ENCODE measurements around the gene MLLT10. TPM values are rescaled to one million over a fixed set of nuclear protein-coding genes. Genes with fewer than 3 reads are reported as not detected.

Gene MLLT10
- total RNA-seq, 1 donor from 2014 or later = 46.8 TPM

GRCh38 chr10:21721000-21721665 lies 187.1 kb downstream of the MLLT10 start:
- no peaks in the 10 kb centered on the region for H3K27me3 Mint-ChIP-seq
- H3K36me3 Mint-ChIP-seq = peaks cover 17% of the 10 kb centered on the region

GRCh38 chr10:21722209-21722608 lies 188.2 kb downstream of the MLLT10 start:
- H3K4me3 Mint-ChIP-seq = no peak overlapping the region
- no peak overlapping the region for H3K27ac Mint-ChIP-seq
- peaks cover 36% of the 10 kb centered on the region for H3K4me1 Mint-ChIP-seq (ENCODE audit: unreplicated experiment)

More at GRCh38 chr10:21721000-21721665, 187.1 kb downstream of the MLLT10 start:
- no peak for TF ChIP-seq CTCF (conservative IDR thresholded peaks at IDR 0.05)
- Mint-ChIP-seq H3K9me3 (no peaks in the 10 kb centered on the region), H3K27ac (no peak overlapping the region), H3K4me3 (no peak overlapping the region), H3K4me1 (ENCODE audit: unreplicated experiment) (peaks cover 29% of the 10 kb centered on the region)
- no peak for DNase-seq (ENCODE audit: extremely low spot score, unreplicated experiment)

GRCh38 chr10:21724020-21724589 lies 190.1 kb downstream of the MLLT10 start:
- Mint-ChIP-seq H3K4me3 (peak overlapping the region; percentile 69), H3K9me3 (no peaks in the 10 kb centered on the region), H3K27ac (peak overlapping the region; percentile 89), H3K27me3 (no peaks in the 10 kb centered on the region), H3K36me3 (peaks cover 25% of the 10 kb centered on the region), H3K4me1 (ENCODE audit: unreplicated experiment) (peaks cover 53% of the 10 kb centered on the region)
- TF ChIP-seq CTCF (conservative IDR thresholded peaks at IDR 0.05) = no peak
- DNase-seq (ENCODE audit: extremely low spot score, unreplicated experiment) = no peak

More at GRCh38 chr10:21722209-21722608, 188.2 kb downstream of the MLLT10 start:
- TF ChIP-seq CTCF (conservative IDR thresholded peaks at IDR 0.05) = no peak
- Mint-ChIP-seq H3K36me3 (peaks cover 23% of the 10 kb centered on the region), H3K27me3 (no peaks in the 10 kb centered on the region), H3K9me3 (no peaks in the 10 kb centered on the region)
- no peak for DNase-seq (ENCODE audit: extremely low spot score, unreplicated experiment)

- Mint-ChIP-seq H3K27ac (peak overlapping the region; percentile 89), H3K4me1 (ENCODE audit: unreplicated experiment) (peaks cover 53% of the 10 kb centered on the region), H3K9me3 (no peaks in the 10 kb centered on the region), H3K4me3 (peak overlapping the region; percentile 69), H3K27me3 (no peaks in the 10 kb centered on the region), H3K36me3 (peaks cover 30% of the 10 kb centered on the region)
- DNase-seq (ENCODE audit: extremely low spot score, unreplicated experiment) = peak; percentile 82
- no peak for TF ChIP-seq CTCF (conservative IDR thresholded peaks at IDR 0.05)
These were observed 190.8 kb downstream of the MLLT10 start for GRCh38 chr10:21724687-21725367.

- H3K27ac Mint-ChIP-seq = peak overlapping the region; percentile 76
- peak overlapping the region; percentile 55 for H3K4me3 Mint-ChIP-seq
- peaks cover 30% of the 10 kb centered on the region for H3K36me3 Mint-ChIP-seq
- no peaks in the 10 kb centered on the region for H3K27me3 Mint-ChIP-seq
- no peak for TF ChIP-seq CTCF (conservative IDR thresholded peaks at IDR 0.05)
- no peaks in the 10 kb centered on the region for H3K9me3 Mint-ChIP-seq
- no peak for DNase-seq (ENCODE audit: extremely low spot score, unreplicated experiment)
- peaks cover 58% of the 10 kb centered on the region for H3K4me1 Mint-ChIP-seq (ENCODE audit: unreplicated experiment)
These were observed 192.7 kb downstream of the MLLT10 start for GRCh38 chr10:21726601-21727225.
